HepG2 (cell line): ENCODE measurements around the gene RABGAP1L. TPM values are rescaled to one million over a fixed set of nuclear protein-coding genes. Genes with fewer than 3 reads are reported as not detected.

ENCODE experiments used
- CREM ChIP-seq, 2 experiments: sonication (generic) in 1 of 2; formaldehyde crosslinking in 1 of 2; IDR thresholded peaks; 2 replicates each; pipeline versions ENCODE4 v1.4.0 to v1.6.1; 2016 to 2020; ENCODE audit warnings: antibody characterized with exemption in 1 of 2, mild to moderate bottlenecking in 1 of 2, missing genetic modification reagents in 1 of 2
- DPF2 ChIP-seq: sonication (generic); formaldehyde crosslinking; IDR thresholded peaks from 2 replicates; pipeline ENCODE4 v1.4.0; 2020; ENCODE audit warnings: mild to moderate bottlenecking, low read depth, missing genetic modification reagents, borderline replicate concordance
- FOXA3 ChIP-seq: IDR thresholded peaks from 2 replicates; pipeline ENCODE4 v1.6.1; 2016; ENCODE audit warnings: missing genetic modification reagents, missing compliant biosample characterization
- FOXK1 ChIP-seq: sonication (generic); formaldehyde crosslinking; IDR thresholded peaks from 2 replicates; pipeline ENCODE4 v1.4.0; 2020; ENCODE audit warnings: low read depth, missing genetic modification reagents, borderline replicate concordance
- GABPB1 ChIP-seq: IDR thresholded peaks from 2 replicates; pipeline ENCODE4 v1.6.1; 2016; ENCODE audit warnings: mild to moderate bottlenecking, missing genetic modification reagents, moderate library complexity, missing compliant biosample characterization
- GATAD2A ChIP-seq: IDR thresholded peaks from 2 replicates; pipeline ENCODE4 v1.6.1; 2016
- HDAC2 ChIP-seq: sonication (generic); formaldehyde crosslinking; IDR thresholded peaks from 2 replicates; pipeline ENCODE4 v1.4.0; 2020; ENCODE audit warnings: missing genetic modification reagents
- ISL2 ChIP-seq: sonication (generic); formaldehyde crosslinking; IDR thresholded peaks from 2 replicates; pipeline ENCODE4 v1.5.0; 2020; ENCODE audit warnings: missing genetic modification reagents
- MAZ ChIP-seq, 2 experiments: sonication (generic) in 1 of 2; formaldehyde crosslinking in 1 of 2; IDR thresholded peaks; 2 replicates each; pipeline versions ENCODE4 v1.5.0 to v1.6.1; 2012 to 2020; ENCODE audit warnings: low read depth in 2 of 2, mild to moderate bottlenecking in 2 of 2, borderline replicate concordance in 1 of 2, improper control_type of control experiment in 1 of 2, low read length in 1 of 2, missing genetic modification reagents in 1 of 2, moderate library complexity in 1 of 2
- MIER3 ChIP-seq: IDR thresholded peaks from 2 replicates; pipeline ENCODE4 v1.6.1; 2016; ENCODE audit warnings: missing compliant biosample characterization, borderline replicate concordance
- ZHX2 ChIP-seq, 2 experiments: sonication (generic) in 1 of 2; formaldehyde crosslinking in 1 of 2; IDR thresholded peaks; 2 replicates each; pipeline versions ENCODE4 v1.6.1 to v1.9.0; 2014 to 2022; ENCODE audit warnings: antibody characterized with exemption in 1 of 2, borderline replicate concordance in 1 of 2, inconsistent platforms in 1 of 2, low read depth in 1 of 2, missing genetic modification reagents in 1 of 2
- ZNF207 ChIP-seq: fragments of 450-650 bp; IDR thresholded peaks from 2 replicates; pipeline ENCODE4 v1.6.1; 2016; ENCODE audit warnings: antibody characterized with exemption, borderline replicate concordance
- polyA plus RNA-seq, 8 experiments: library from polyadenylated mRNA; depleted of rRNA in 3 of 8; stranded (reverse) in 7 of 8; unstranded in 1 of 8; fragments of >200 nt; fragmentation: Illumina TruSeq in 4 of 8; extraction: Trizol in 4 of 8; gene quantifications; 2 replicates each; pipeline versions ENCODE4 v1.2.1 to v1.2.3, GENCODE V29; 2011 to 2016; ENCODE audit warnings: low read depth in 4 of 8, missing spikeins in 1 of 8, mixed read lengths in 1 of 8; ENCODE audit not compliant: insufficient read depth in 1 of 8
- total RNA-seq, 5 experiments: library from RNA; depleted of rRNA; stranded (reverse); fragments of >200 nt; fragmentation: Illumina TruSeq; extraction: Trizol; gene quantifications; 2 replicates each; pipeline ENCODE4 v1.2.3, GENCODE V29; 2016; ENCODE audit warnings: low read depth in 1 of 5
- TF ChIP-seq, protein P1 (sequence below): sonication (generic); formaldehyde crosslinking; IDR thresholded peaks from 2 replicates; pipeline ENCODE4 v1.5.0; 2020; ENCODE audit warnings: missing genetic modification reagents
- TF ChIP-seq, protein P2 (sequence below): sonication (generic); formaldehyde crosslinking; IDR thresholded peaks from 2 replicates; pipeline ENCODE4 v1.5.1; 2020; ENCODE audit warnings: mild to moderate bottlenecking, missing genetic modification reagents, moderate library complexity

Gene RABGAP1L
- total and polyA plus RNA-seq, 2 of the 13 experiments (the other 11 are each of a cell fraction or from before 2014, with no cell fraction given): 7.9 to 22.6 TPM

DNA sequence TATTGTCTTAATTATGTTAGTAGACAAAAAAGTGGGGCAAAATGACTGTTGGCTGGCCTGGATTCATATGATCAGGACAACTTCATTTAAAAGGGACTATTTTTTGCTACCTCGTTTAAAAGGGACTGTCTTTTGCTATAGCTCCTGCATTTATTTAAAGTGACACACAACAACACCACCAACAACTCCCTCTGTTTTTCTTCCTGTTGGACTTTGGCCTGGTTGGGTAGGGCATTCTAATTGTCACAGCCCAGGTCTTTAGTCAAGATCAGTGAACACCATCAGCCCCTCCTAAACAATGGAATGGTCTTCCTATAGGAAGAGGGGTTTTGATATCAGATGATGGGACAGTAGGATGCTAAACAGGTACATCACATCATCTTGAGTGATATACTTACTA, 530.2 kb downstream of the RABGAP1L start (continued):
- TF ChIP-seq FOXK1 (CRISPR knock-in tag) (peak; percentile 53; the same call in 1 of the 2 replicates), ZNF207 (no peak), MIER3 (CRISPR knock-in tag) (peak; percentile 60), GABPB1 (CRISPR knock-in tag) (peak; percentile 45; the same call in 1 of the 2 replicates), ZHX2 (IDR thresholded peaks at IDR 0.05; ENCODE audit: low read depth) (no peak), ZHX2 (CRISPR knock-in tag; IDR thresholded peaks at IDR 0.05; ENCODE audit: borderline replicate concordance) (no peak), GATAD2A (CRISPR knock-in tag) (peak; percentile 86), MAZ (IDR thresholded peaks at IDR 0.05; ENCODE audit: borderline replicate concordance, low read depth, low read length) (no peak), MAZ (CRISPR knock-in tag; IDR thresholded peaks at IDR 0.05; ENCODE audit: low read depth) (no peak), HDAC2 (CRISPR knock-in tag) (0 out of 2 replicates have a peak, but pooled peaks have one; percentile 48), ISL2 (CRISPR knock-in tag) (peak; percentile 27; the same call in 1 of the 2 replicates), FOXA3 (peak; percentile 78), CREM (IDR thresholded peaks at IDR 0.05) (peak; percentile 35; the same call in 1 of the 2 replicates), CREM (CRISPR knock-in tag; IDR thresholded peaks at IDR 0.05) (no peak), DPF2 (CRISPR knock-in tag) (peak; percentile 60; the same call in 1 of the 2 replicates)
- TF ChIP-seq, protein P1, sequence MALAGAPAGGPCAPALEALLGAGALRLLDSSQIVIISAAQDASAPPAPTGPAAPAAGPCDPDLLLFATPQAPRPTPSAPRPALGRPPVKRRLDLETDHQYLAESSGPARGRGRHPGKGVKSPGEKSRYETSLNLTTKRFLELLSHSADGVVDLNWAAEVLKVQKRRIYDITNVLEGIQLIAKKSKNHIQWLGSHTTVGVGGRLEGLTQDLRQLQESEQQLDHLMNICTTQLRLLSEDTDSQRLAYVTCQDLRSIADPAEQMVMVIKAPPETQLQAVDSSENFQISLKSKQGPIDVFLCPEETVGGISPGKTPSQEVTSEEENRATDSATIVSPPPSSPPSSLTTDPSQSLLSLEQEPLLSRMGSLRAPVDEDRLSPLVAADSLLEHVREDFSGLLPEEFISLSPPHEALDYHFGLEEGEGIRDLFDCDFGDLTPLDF (CRISPR knock-in tag): no peak
- TF ChIP-seq, protein P2, sequence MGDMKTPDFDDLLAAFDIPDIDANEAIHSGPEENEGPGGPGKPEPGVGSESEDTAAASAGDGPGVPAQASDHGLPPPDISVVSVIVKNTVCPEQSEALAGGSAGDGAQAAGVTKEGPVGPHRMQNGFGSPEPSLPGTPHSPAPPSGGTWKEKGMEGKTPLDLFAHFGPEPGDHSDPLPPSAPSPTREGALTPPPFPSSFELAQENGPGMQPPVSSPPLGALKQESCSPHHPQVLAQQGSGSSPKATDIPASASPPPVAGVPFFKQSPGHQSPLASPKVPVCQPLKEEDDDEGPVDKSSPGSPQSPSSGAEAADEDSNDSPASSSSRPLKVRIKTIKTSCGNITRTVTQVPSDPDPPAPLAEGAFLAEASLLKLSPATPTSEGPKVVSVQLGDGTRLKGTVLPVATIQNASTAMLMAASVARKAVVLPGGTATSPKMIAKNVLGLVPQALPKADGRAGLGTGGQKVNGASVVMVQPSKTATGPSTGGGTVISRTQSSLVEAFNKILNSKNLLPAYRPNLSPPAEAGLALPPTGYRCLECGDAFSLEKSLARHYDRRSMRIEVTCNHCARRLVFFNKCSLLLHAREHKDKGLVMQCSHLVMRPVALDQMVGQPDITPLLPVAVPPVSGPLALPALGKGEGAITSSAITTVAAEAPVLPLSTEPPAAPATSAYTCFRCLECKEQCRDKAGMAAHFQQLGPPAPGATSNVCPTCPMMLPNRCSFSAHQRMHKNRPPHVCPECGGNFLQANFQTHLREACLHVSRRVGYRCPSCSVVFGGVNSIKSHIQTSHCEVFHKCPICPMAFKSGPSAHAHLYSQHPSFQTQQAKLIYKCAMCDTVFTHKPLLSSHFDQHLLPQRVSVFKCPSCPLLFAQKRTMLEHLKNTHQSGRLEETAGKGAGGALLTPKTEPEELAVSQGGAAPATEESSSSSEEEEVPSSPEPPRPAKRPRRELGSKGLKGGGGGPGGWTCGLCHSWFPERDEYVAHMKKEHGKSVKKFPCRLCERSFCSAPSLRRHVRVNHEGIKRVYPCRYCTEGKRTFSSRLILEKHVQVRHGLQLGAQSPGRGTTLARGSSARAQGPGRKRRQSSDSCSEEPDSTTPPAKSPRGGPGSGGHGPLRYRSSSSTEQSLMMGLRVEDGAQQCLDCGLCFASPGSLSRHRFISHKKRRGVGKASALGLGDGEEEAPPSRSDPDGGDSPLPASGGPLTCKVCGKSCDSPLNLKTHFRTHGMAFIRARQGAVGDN (CRISPR knock-in tag): no peak
